ENCODE measurements around the gene ZC3H14. TPM values are rescaled to one million over a fixed set of nuclear protein-coding genes. Genes with fewer than 3 reads are reported as not detected.

ZC3H14 gene
- total and polyA plus RNA-seq, 10 of the 15 experiments (the other 5 are each of a cell fraction or from before 2014, with no cell fraction given), result 17.9 to 97.1 (median 47.6) TPM

DNA sequence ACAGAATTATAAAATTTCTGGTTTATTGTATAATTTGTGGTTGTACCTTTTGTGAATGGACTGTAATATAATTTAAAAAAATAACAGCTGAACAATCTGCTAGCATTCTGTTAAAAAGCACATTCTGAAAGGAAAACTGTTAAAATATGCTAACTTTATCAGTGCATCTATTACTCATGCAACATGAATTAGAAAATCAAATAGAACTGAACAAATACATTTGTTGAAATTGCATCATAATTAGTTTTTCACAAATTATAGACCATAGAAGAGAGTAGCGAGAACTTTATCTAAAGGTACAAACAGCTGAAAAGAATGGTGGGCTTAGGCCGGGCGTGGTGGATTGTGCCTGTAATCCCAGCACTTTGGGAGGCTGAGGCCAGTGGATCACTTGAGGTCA is 41.0 kb upstream of the ZC3H14 start:
- ATAC-seq, result no peak
- no peaks in the 10 kb centered on the region for H3K79me2 ChIP-seq (ENCODE audit: control insufficient read depth, insufficient read depth, low read length)
- no peaks in the 10 kb centered on the region for H3K9me3 ChIP-seq (replicated peaks; ENCODE audit: control insufficient read depth, insufficient read depth, low read length)
- no peak overlapping the region for H2AFZ ChIP-seq (ENCODE audit: control insufficient read depth, low read depth, low read length)
- no peak overlapping the region for H3K9ac ChIP-seq (ENCODE audit: control insufficient read depth, insufficient read depth, low read length)
- no peaks in the 10 kb centered on the region for H4K20me1 ChIP-seq (ENCODE audit: control insufficient read depth, insufficient read depth)
- no peaks in the 10 kb centered on the region for H3K36me3 ChIP-seq (ENCODE audit: control insufficient read depth in 2 of 2, insufficient read depth in 2 of 2, low read length in 1 of 2)
- RAD21 ChIA-PET (ENCODE audit: unreplicated experiment), result interaction anchor here (0.5 kb wide), 1 partner anchor 27 kb away, joined by 3 read pairs; no protein-coding TSS in a partner anchor
- 31% methylated on average over 3 of the region's 3 CpGs for WGBS (ENCODE audit: insufficient coverage, insufficient replicate concordance, low lambda C conversion rate, missing lambda C conversion rate)
- no peak overlapping the region for H3K27ac ChIP-seq (ENCODE audit: control insufficient read depth, insufficient read depth)
- no peak for DNase-seq (ENCODE audit: low read depth, low spot score)
- POLR2A ChIA-PET, result no interaction called here
- CTCF ChIA-PET, result no interaction called here
- H3K4me1 ChIP-seq (ENCODE audit: control insufficient read depth, insufficient read depth, low read length), result no peaks in the 10 kb centered on the region
- TF ChIP-seq ETV6 (conservative IDR thresholded peaks at IDR 0.05 in 1 of 2, IDR thresholded peaks at IDR 0.05 in 1 of 2; ENCODE audit: borderline replicate concordance in 1 of 2, low read depth in 1 of 2) (no peak), STAT3 (IDR thresholded peaks at IDR 0.05; ENCODE audit: low read depth, low read length) (no peak), NFXL1 (IDR thresholded peaks at IDR 0.05; ENCODE audit: borderline replicate concordance) (no peak), KLF5 (IDR thresholded peaks at IDR 0.05; ENCODE audit: partially characterized antibody) (no peak), RAD51 (IDR thresholded peaks at IDR 0.05) (no peak), SREBF1 (IDR thresholded peaks at IDR 0.05; ENCODE audit: low read length) (no peak), NFIC (IDR thresholded peaks at IDR 0.05; ENCODE audit: low read depth, low read length) (no peak), YY1 (IDR thresholded peaks at IDR 0.05; ENCODE audit: low read depth, low read length) (no peak), RCOR1 (conservative IDR thresholded peaks at IDR 0.05; ENCODE audit: low read depth, low read length) (no peak), BACH1 (IDR thresholded peaks at IDR 0.05; ENCODE audit: borderline replicate concordance) (no peak), SMAD5 (IDR thresholded peaks at IDR 0.05; ENCODE audit: low read depth) (no peak), LARP7 (IDR thresholded peaks at IDR 0.05) (no peak), CEBPB (IDR thresholded peaks at IDR 0.05; ENCODE audit: borderline replicate concordance in 1 of 2, low read depth in 2 of 2, low read length in 2 of 2) (no peak), SUPT20H (IDR thresholded peaks at IDR 0.05; ENCODE audit: borderline replicate concordance, control insufficient read depth, low read depth, low read length) (no peak), HCFC1 (IDR thresholded peaks at IDR 0.05; ENCODE audit: low read length) (no peak), RUNX3 (IDR thresholded peaks at IDR 0.05; ENCODE audit: low read length) (no peak)
- TF ChIP-seq, protein P1, sequence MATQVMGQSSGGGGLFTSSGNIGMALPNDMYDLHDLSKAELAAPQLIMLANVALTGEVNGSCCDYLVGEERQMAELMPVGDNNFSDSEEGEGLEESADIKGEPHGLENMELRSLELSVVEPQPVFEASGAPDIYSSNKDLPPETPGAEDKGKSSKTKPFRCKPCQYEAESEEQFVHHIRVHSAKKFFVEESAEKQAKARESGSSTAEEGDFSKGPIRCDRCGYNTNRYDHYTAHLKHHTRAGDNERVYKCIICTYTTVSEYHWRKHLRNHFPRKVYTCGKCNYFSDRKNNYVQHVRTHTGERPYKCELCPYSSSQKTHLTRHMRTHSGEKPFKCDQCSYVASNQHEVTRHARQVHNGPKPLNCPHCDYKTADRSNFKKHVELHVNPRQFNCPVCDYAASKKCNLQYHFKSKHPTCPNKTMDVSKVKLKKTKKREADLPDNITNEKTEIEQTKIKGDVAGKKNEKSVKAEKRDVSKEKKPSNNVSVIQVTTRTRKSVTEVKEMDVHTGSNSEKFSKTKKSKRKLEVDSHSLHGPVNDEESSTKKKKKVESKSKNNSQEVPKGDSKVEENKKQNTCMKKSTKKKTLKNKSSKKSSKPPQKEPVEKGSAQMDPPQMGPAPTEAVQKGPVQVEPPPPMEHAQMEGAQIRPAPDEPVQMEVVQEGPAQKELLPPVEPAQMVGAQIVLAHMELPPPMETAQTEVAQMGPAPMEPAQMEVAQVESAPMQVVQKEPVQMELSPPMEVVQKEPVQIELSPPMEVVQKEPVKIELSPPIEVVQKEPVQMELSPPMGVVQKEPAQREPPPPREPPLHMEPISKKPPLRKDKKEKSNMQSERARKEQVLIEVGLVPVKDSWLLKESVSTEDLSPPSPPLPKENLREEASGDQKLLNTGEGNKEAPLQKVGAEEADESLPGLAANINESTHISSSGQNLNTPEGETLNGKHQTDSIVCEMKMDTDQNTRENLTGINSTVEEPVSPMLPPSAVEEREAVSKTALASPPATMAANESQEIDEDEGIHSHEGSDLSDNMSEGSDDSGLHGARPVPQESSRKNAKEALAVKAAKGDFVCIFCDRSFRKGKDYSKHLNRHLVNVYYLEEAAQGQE (IDR thresholded peaks at IDR 0.05; ENCODE audit: low read depth, low read length), result no peak
- TF ChIP-seq, protein P2, sequence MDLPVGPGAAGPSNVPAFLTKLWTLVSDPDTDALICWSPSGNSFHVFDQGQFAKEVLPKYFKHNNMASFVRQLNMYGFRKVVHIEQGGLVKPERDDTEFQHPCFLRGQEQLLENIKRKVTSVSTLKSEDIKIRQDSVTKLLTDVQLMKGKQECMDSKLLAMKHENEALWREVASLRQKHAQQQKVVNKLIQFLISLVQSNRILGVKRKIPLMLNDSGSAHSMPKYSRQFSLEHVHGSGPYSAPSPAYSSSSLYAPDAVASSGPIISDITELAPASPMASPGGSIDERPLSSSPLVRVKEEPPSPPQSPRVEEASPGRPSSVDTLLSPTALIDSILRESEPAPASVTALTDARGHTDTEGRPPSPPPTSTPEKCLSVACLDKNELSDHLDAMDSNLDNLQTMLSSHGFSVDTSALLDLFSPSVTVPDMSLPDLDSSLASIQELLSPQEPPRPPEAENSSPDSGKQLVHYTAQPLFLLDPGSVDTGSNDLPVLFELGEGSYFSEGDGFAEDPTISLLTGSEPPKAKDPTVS (IDR thresholded peaks at IDR 0.05; ENCODE audit: low read depth, low read length), result no peak
- TF ChIP-seq, protein P3, sequence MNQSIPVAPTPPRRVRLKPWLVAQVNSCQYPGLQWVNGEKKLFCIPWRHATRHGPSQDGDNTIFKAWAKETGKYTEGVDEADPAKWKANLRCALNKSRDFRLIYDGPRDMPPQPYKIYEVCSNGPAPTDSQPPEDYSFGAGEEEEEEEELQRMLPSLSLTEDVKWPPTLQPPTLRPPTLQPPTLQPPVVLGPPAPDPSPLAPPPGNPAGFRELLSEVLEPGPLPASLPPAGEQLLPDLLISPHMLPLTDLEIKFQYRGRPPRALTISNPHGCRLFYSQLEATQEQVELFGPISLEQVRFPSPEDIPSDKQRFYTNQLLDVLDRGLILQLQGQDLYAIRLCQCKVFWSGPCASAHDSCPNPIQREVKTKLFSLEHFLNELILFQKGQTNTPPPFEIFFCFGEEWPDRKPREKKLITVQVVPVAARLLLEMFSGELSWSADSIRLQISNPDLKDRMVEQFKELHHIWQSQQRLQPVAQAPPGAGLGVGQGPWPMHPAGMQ (IDR thresholded peaks at IDR 0.05; ENCODE audit: borderline replicate concordance), result no peak
- in situ Hi-C loops (cut with MboI) (no loop called here), intact Hi-C loops (cut with micrococcal nuclease; ENCODE audit: unreplicated experiment) (no loop called here)
- BruUV-seq (replicated peaks), result no TSS peak
- no peaks in the 10 kb centered on the region for H3K27me3 ChIP-seq (replicated peaks in 1 of 2; ENCODE audit: control insufficient read depth in 2 of 2, insufficient read depth in 2 of 2, low read length in 1 of 2)
- no peak overlapping the region for H3K4me2 ChIP-seq (ENCODE audit: control insufficient read depth, insufficient read depth)
- no peak overlapping the region for H3K4me3 ChIP-seq
- SMC1A ChIA-PET (ENCODE audit: uncharacterized antibody, unreplicated experiment), result interaction anchor here (1.2 kb wide), 1 partner anchor 21 kb away, joined by 3 read pairs; no protein-coding TSS in a partner anchor
- FAIRE-seq, result no peak

Data from GM12878 (cell line).